T-helper 22 cell (primary cell): ENCODE data around the gene CLBA1.

Source experiments
- DNase-seq: peaks from one replicate; pipeline ENCODE4 v3.0.0-alpha.2; 2020; ENCODE audit warnings: low read depth

The CLBA1 gene

GRCh38 chr14:105005329-105005928, 19.8 kb downstream of the CLBA1 start:
- DNase-seq, result no peak

DNA sequence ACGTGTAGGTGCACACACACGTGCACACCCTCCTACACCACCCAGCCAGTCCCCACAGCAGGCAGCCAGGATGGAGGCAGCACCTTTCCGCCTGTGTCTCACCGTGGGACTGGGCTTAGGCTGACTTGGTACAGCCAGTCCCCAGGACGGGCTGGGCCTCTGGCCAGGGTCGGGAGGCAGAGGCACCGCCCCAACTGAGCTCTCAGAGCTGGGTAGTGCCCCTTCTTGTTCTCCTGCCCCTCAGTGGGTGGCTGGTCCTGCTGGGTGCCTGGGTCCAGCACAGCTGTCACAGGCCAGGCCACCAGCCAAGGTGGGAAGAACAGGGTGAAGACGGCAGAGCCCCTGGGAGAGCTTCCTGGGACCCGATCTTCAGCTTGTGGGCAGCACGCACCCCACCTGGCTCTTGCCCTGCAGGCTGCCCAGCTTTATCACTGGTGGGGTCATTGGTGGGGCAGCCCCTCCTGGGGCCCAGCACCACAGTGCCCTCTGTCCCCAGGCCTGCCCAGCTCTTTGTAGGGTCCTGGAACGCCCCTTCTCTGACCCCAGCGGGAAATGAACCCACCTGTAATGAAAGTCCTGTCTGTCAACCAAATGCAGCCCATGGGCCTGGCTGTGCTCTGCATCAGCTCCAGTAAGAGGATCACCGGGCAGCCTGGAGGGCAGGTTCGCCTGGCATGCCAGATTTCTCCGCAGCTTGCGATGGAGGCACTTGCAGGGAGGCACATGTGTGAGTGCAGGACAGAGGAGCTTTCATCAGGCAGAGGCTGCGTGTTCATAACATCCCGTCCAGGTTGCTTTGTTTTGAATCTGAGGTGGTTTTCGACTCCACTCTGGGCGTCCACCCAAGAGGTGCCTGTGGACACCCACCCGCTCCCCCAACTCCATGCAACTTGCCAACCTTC, 20.6 kb downstream of the CLBA1 start:
- DNase-seq, result no peak

- DNase-seq, result no peak
Measured at GRCh38 chr14:105006831-105007592, 21.4 kb downstream of the CLBA1 start.

- DNase-seq, result no peak
Measured at GRCh38 chr14:105007593-105008264, 22.1 kb downstream of the CLBA1 start.

GRCh38 chr14:105010106-105010505, 24.5 kb downstream of the CLBA1 start:
- no peak for DNase-seq

- no peak for DNase-seq
Measured at GRCh38 chr14:105010891-105011291, 25.3 kb downstream of the CLBA1 start.

DNA sequence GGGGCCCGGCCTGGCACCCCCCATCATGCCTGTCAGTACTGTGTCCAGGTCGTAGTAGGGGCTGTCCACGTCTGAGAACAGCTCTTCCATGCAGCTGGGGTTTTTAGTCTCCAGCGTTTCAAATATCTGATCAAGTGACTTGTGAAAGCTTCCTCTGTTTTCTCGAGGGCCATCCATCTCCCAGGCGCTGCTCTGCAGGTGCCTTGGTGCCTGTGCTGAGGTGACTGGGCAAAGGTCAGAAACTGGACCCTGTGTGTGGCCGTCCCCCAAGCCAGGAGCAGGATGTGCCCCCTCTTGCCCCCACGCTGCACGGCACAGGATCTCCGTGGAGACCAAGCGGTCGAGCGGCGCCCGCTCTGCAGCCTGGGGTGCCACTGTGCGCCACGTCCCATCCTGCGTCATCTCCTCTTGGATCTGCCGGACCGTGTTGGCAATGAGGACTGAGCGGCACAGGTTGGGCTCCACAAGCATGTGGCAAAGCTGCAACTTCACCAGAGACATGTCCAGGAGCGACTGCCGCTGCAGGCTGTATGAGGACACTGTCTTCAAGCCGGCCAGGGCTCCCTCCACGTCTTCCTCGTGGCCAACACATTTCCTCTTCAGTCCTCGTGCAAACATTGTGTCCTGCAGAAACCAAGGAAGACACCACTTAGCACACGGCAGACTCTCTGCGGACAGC, 25.9 kb downstream of the CLBA1 start:
- no peak for DNase-seq

DNA sequence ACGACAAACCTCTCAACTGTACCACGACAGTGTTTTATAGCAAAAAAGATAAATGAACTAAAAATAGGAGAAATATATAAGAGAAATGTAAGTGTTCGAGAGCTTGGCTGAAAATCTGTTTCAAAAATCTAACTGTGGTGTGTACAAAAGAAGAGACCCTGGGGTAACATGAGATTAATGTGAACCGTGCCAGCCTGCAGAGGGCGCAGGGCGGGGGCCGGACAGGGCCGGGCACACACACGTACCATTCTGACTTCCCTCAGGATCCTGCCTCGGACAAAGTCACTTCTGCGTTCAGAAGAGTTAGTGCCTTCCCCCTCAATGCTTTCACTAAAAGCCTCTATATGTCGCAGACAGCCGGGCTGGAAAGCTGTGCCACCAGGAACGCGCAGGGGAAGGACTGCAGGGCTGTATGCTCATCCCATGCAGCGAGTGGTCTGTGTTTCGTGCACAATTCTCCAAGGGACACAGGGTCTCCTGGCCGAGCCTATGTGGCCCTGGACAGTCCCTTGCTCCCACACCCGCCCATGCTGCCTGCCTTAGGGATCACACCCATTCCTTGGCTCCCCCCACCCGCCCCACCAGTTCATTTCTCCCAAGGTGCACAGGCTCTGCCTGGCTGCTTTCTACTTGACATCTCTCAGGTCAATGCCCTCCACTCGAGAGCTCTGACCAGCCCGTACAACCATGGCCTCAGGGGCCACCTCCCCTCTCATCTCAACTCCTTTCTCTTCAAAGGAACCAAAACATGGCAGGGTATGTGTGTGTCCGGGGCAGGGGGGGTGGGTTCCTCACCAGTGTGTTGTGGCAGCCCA, 26.8 kb downstream of the CLBA1 start:
- DNase-seq, result no peak

- no peak for DNase-seq
Measured at GRCh38 chr14:105013150-105013785, 27.7 kb downstream of the CLBA1 start.

GRCh38 chr14:105014032-105014431, 28.4 kb downstream of the CLBA1 start:
- no peak for DNase-seq

- DNase-seq, result no peak
Measured at GRCh38 chr14:105014631-105015030, 29.0 kb downstream of the CLBA1 start.

DNA sequence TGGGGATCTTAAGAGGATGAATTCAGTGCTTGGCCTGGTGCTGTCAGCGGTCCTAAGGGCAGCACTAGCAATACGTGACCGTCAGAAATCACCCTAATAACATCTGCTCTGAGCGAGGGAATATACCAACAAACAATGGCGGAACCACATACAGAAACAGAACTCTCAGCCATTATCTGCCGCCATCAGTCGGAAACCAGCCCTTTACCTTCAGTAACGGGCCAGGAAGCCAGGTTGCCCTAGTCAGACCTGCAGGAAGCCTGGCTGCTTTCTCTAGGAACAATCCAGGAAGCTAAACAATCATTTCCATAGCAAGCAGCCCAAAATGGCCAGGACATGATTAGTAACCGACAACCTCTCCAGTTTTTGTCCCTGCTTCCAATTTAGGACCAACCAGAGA, 29.7 kb downstream of the CLBA1 start:
- DNase-seq, result no peak

GRCh38 chr14:105015905-105016304, 30.3 kb downstream of the CLBA1 start:
- DNase-seq, result no peak

DNA sequence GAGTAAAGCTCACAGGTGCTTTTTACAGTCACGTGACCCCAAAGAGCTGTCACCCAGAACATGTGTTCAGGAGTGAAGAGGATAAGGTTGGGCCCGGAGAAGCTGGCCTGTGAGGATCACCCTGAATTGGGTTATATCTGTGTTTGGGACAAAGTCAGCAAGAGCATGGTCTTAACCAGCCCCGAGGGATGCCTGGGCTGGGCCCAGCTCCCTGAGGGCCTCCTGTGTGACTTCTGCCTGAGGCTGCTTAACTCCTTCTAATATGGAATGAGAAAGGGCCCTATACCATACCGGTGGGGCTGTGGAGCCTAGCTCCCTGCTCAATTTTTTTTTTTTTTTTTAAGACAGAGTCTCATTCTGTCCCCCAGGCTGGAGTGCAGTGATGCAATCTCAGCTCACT, 32.8 kb downstream of the CLBA1 start:
- no peak for DNase-seq

GRCh38 chr14:105019861-105020814, 34.5 kb downstream of the CLBA1 start:
- DNase-seq, result peak; percentile 62

- peak; percentile 93 for DNase-seq
Measured at GRCh38 chr14:105020815-105021655, 35.4 kb downstream of the CLBA1 start, which contains the start of gene CDCA4. CDCA4 (minus strand) TSS chr14:105021083; CDS start chr14:105011929, 9,154 bp downstream.

DNA sequence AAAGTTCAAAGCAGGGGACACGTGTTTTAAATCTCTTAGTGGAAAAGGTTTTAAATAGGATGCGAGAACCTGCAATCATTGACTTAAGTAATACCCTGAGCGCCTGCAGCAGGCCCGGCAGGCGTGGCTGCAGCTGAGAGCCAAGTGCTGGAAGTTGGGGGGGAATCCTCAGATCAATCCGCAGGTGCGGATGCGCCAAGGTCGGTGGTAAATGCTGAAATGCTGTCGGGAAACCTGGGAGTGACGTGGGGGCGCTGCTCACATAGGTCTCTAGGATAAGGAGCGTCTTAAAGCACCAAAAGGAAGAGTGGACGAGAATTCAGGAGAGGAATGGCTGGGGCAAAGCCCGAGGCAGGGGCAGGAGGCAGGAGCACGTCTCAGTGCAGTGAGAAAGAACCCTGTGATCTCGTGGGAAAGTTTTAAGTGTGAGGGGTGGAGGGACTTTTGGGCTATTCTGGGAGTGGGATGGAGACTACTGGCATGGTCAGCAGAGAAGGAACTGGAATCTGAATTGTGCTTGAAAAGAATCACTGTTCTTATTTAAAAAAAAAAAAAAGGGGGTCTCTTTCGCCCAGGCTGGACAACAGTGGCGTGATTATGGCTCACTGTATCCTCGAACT, 36.2 kb downstream of the CLBA1 start:
- DNase-seq, result no peak

DNA sequence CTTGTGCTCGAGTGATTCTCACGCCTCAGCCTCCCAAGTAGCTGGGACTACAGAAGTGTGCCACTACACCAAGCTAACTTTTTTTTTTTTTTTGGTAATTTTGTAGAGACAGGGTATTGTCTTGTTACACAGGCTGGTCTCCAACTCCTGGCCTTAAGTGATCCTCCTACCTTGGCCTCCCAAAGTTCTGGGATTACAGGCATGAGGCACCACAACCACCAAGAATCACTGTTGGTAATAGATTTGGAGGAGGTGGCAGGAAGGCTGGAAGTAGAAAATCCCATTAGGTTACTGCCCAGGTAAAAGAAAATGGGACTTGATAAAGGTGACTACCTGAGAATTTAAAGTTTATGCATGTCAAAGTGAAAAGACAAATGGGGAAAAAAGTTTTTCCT, 36.7 kb downstream of the CLBA1 start:
- no peak for DNase-seq
